Middle frontal gyrus (tissue), 1 donor: ENCODE results near the gene DNAAF2.
"Not testable (repeated sequence)": the region's sequence is repeated elsewhere in the genome, so short reads cannot be mapped to it uniquely, and the experiment has no call there.

Experiments used
- DNase-seq: peaks from one replicate; pipeline ENCODE4 v3.0.0-alpha.2; 2015; ENCODE audit warnings: low spot score; ENCODE audit errors: extremely low spot score

Gene DNAAF2

DNA sequence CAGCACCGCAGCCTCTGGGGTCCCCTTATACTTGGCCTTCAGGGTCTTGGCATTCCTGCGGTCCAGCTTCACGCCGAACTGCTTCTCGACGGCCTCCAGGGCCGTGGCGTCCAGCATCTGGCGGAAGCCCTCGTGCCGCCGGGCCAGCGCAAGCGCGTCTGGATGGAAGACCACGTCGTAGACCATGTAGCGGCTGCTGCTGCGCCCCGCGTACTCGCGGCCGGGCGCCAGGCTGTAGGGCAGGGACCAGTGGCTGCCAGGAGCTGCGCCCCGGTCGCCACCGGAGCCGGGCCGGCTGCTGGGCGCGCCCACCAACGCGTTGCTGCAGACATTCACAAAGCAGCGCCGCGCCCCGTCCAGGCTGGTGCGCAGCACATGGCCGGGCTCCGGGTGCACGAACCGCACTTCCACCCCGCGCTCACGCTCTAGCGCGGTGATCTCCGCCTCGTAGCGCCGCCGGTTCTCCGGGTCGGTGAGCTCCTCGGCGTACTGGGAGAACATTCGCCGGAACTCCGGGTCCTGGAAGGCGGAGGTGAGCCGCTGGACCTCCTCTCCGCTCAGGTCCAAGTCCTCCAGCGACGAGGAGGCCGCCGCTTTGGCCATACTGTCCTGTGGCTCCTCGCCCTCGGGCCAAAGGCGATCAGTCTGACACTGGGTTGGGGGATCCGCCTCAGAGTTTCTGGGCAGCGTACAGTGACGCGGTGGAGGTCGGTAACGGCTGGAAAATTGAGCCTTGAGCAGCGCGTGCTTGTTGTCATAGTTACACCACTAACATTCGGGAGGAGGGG lies at the start of gene DNAAF2:
Gene DNAAF2 (minus strand): TSS at position 698 of the 788 bp plus-strand sequence. CDS start 95 bp downstream, at position 603.
- DNase-seq = no peak

DNA sequence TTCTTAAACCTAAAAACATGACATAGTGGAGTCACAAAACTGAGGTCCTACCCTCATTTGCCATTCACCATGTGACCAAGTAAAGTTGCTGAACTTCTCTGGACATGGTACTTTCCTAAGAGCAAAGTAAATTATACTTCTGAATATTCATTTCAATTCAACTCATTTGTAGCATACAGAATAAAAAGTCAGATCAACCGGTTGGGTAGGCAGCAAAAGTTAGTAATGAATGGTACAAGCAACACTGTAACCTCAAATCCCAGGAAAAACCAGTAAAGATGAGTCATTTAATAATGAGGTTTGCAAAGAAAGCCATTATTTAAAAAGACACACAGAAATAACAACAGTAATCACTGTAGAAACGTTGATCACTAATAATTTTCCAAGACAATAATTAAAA lies 44.2 kb upstream of the DNAAF2 start:
- DNase-seq = no peak

DNA sequence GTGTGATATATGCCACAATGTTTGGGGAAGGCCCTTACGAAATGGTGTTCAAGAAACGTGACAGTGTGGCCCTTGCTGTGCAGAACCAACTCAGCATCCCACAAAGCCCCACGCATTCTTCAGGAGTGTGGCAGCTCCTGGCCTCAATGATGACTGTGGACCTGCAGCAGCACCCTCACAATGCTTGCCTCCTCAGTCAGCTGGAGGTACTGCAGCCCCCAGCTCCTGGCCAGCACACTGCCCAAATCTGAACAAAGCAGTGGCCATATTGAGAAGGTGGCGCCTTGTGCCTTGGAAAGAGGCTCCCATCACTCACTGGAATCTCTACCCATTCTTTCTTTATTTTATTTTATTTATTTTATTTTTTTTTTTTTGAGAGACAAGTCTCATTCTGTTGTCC lies 42.6 kb upstream of the DNAAF2 start:
- DNase-seq = no peak

GRCh38 chr14:49673586-49673985 lies 38.5 kb upstream of the DNAAF2 start:
- no peak for DNase-seq

GRCh38 chr14:49670475-49670874 lies 35.4 kb upstream of the DNAAF2 start:
- no peak for DNase-seq

DNA sequence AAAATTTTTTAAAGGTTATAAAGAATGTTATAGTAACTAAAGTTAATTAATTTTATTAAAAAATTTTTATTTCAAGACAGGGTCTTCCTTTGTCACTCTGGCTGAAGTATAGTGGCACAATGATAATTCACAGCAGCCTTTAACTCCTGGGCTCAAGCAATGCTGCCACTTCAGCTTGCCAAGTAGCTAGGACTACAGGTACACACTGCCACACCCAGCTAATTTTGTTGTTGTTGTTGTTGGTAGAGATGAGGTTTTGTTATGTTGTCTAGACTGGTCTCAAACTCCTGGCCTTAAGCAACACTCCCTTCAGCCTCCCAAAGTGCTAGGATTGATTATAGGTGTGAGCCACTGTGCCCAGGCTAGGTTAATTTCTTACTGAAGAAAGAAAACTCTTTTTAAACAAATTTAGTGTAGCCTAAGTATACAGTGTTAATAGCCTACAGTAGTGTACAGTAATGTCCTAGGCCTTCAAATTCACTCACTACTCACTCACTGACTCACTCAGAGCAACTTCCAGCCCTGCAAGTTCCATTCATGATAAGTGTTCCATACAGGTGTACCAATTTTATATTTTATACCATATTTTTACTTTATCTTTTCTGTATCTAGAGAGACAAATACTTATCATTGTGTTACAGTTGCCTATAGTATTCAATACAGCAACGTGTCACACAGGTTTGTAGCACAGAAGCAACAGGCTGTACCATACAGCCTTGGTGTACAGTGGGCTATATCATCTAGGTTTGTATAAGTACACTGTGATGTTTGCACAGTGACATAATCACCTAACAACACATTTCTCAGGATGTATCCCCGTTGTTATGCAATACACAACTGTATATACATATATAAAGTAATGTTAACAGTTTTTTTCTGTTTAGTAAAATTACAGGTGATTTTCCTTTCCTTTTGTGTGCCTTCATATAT lies 24.7 kb upstream of the DNAAF2 start:
- no peak for DNase-seq

DNA sequence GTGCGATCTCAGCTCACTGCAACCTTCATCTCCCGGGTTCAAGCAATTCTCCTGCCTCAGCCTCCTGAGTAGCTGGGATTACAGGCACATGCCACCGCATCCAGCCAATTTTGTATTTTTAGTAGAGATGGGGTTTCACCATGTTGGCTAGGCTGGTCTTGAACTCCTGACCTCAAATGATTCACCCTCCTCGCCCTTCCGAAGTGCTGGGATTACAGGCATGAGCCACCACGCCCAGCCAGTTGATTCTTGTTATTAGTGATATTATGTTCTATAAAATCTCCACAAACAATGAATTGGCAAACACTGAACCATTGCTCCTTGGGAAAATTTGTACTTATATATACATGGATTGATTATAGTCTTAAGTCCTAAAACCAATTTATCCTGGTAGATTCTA lies 22.5 kb upstream of the DNAAF2 start:
- DNase-seq = not testable (repeated sequence)

GRCh38 chr14:49654511-49654910 lies 19.5 kb upstream of the DNAAF2 start:
- DNase-seq = no peak

GRCh38 chr14:49653508-49653907 lies 18.5 kb upstream of the DNAAF2 start:
- no peak for DNase-seq

DNA sequence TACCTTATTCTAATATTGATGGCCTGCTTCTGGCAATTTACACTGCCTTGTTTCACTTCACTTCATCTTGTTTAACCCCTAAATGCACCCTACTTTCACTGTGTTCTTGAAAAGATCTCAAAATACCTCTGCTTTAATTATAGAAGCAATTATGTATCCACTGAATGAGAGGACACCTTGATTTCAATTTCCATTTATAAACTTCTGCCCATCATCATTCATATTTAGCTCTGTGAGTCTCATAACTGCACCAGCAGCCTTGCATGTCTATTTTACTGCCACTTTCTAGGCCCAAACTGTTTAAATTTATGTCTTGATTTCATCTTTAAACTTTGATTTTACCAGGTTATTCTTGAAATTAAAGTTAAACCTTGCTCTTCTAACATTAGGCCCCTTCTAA lies 7.1 kb upstream of the DNAAF2 start:
- DNase-seq = no peak

DNA sequence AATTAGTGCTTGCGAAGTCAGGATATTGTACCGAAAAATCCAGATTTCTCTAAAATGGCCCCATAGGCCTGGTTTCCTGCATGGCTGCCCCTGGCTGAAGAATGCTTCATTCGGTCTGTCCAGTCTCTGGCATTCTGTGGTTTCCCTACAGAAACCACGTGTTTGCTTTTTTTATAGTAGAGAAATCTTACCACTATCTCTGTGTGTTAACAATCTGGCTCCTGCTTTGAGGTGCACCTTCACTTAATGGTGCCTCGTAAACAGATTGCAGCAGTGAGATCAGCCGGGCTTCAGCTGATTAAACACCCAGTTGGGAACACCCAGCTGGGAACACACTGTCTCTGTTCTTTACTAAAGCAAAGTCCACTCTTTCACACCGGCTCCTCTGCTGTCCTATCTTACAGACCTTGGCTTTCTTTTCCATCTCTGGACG lies 6.7 kb upstream of the DNAAF2 start:
- no peak for DNase-seq

DNA sequence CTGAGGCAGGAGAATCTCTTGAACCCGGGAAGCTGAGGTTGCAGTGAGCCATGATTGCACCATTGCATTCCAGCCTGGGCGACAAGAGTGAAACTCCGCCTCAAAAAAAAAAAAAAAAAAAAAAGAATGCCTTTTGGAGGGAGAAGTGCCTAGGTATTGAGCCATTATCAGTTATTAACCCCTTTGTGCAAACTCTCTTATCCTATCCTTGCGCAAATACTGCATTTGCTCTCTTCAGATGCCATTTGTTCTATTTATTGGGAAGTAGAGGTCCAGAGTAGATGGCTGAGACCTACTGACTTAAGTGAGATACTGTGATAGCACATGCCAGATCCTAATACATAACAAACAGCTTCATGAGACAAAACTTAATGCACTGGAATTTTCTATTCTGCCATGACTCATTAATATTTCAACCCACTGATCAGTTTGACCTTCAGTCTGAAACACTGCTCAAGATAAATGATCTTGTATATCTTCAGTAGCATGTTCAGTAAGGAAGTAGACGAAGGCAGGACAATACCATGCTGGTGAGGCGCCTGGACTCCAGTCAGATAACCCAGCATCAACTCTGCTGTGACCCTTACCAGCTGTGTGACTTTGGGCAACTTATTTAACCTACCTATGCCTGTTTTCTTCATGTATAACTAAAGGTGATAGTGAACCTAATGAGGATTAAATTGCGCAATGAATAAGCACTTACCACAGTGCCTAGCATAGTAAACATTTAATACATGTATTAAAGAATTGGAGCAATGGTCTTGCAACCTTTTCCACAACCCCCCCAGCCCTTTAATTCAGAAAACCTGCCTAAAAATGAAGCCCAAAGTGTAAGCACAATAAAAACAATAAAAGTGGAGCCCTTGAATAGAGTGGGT lies 5.7 kb upstream of the DNAAF2 start:
- DNase-seq = no peak

- DNase-seq = no peak
These were observed 2.6 kb upstream of the DNAAF2 start for GRCh38 chr14:49637534-49638078.

- no peak for DNase-seq
These were observed 1.8 kb upstream of the DNAAF2 start for GRCh38 chr14:49636866-49637265.

DNA sequence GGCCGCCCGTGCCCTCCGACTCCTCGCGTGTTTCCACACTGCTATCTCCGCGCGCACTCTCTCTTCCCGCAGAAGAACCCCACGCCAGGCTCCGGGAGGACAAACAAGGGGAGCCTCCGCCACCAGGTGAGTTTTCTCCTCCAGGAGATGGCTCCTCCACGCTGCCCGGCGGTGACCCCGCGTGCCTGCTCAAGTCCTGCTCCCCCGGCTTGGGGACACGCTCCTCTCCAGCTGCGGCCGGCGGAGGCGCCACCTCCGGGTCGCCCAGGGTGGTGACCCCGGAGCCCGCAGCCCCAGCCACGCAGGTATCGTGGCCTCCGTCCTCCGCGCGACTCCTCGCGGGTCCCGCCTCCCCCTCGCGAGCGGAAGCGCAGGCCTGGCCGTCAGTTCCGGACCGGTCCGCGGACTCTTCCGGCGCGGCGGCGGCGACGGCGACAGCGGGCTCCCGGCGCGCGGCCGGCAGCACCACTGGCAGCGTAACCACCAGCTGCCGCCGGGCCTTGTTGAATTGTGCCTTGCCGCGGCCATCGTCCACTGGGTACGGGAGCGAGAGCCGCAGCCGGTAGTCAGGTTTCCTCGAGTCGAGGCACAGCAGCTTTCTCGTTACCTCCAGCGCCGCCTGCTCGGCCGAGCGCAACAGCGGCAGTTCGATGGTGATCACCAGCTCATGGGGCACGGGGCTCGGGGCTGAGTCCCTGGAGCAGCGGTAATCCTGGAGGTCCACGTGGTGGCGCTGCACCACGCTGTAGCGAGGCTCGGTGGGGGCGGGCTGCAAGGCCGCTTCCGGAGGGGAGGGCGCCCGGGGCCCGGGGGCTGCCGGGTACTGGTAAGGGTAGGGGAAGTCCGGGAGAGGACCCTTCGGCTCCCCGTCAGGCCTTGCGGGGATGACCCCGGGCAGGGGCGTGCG lies 1.2 kb downstream of the DNAAF2 start:
- DNase-seq = peak; percentile 89

GRCh38 chr14:49623941-49624839 lies 10.9 kb downstream of the DNAAF2 start:
- no peak for DNase-seq

DNA sequence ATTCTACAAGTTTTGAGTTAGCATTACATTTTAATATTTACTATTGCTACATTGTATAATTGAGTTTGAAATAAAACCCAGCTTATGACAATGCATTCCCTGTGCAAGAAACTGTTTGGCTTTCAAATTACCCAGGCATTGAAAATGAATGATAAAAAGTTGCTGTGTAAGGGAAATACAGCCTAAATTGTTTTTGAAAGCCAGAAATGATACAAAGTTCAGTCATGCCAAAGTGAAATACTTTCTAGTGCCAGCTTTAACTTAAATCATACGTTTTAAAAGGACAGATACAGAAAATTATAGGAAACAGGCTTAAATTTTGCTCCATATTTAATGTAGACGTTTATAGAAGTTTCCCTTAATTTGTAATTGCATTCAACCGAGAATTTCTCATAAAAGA lies 11.7 kb downstream of the DNAAF2 start:
- no peak for DNase-seq

DNA sequence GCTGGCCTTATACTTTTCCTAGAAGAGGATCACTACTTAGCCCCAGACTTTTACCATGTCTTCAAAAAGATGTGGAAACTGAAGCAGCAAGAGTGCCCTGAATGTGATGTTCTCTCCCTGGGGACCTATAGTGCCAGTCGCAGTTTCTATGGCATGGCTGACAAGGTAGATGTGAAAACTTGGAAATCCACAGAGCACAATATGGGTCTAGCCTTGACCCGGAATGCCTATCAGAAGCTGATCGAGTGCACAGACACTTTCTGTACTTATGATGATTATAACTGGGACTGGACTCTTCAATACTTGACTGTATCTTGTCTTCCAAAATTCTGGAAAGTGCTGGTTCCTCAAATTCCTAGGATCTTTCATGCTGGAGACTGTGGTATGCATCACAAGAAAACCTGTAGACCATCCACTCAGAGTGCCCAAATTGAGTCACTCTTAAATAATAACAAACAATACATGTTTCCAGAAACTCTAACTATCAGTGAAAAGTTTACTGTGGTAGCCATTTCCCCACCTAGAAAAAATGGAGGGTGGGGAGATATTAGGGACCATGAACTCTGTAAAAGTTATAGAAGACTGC lies 12.9 kb downstream of the DNAAF2 start:
- DNase-seq = no peak
